ENCODE measurements around the gene ADAT3. TPM values are rescaled to one million over a fixed set of nuclear protein-coding genes. Genes with fewer than 3 reads are reported as not detected.
A peak's percentile ranks its signal among the peaks of the same experiment; 100 is the strongest.

ADAT3 gene
- total RNA-seq, 1 donor from 2014 or later = 0.79 TPM

GRCh38 chr19:1921825-1922224 lies 16.6 kb downstream of the ADAT3 start:
- Histone ChIP-seq H3K4me3 (ENCODE audit: low read depth, low read length) (no peak overlapping the region), H3K36me3 (ENCODE audit: control insufficient read depth, insufficient read depth, low read length) (peaks cover 25% of the 10 kb centered on the region), H3K27me3 (ENCODE audit: control insufficient read depth, insufficient read depth, low read length) (no peaks in the 10 kb centered on the region)
- FAIRE-seq (no peak), DNase-seq (ENCODE audit: low read depth) (no peak)
- no peak for TF ChIP-seq CTCF (IDR thresholded peaks at IDR 0.05; ENCODE audit: insufficient read depth, low read length, severe bottlenecking)

GRCh38 chr19:1922803-1923202 lies 17.6 kb downstream of the ADAT3 start:
- Histone ChIP-seq H3K27me3 (ENCODE audit: control insufficient read depth, insufficient read depth, low read length) (no peaks in the 10 kb centered on the region), H3K4me3 (ENCODE audit: low read depth, low read length) (no peak overlapping the region), H3K36me3 (ENCODE audit: control insufficient read depth, insufficient read depth, low read length) (peaks cover 24% of the 10 kb centered on the region)
- FAIRE-seq (peak; percentile 91), DNase-seq (ENCODE audit: low read depth) (no peak)
- TF ChIP-seq CTCF (IDR thresholded peaks at IDR 0.05; ENCODE audit: insufficient read depth, low read length, severe bottlenecking) = no peak

GRCh38 chr19:1923319-1923718 lies 18.1 kb downstream of the ADAT3 start:
- Histone ChIP-seq H3K4me3 (ENCODE audit: low read depth, low read length) (no peak overlapping the region), H3K36me3 (ENCODE audit: control insufficient read depth, insufficient read depth, low read length) (peaks cover 21% of the 10 kb centered on the region), H3K27me3 (ENCODE audit: control insufficient read depth, insufficient read depth, low read length) (no peaks in the 10 kb centered on the region)
- no peak for FAIRE-seq
- DNase-seq (ENCODE audit: low read depth) = no peak
- no peak for TF ChIP-seq CTCF (IDR thresholded peaks at IDR 0.05; ENCODE audit: insufficient read depth, low read length, severe bottlenecking)

- Histone ChIP-seq H3K36me3 (ENCODE audit: control insufficient read depth, insufficient read depth, low read length) (peaks cover 21% of the 10 kb centered on the region), H3K27me3 (ENCODE audit: control insufficient read depth, insufficient read depth, low read length) (no peaks in the 10 kb centered on the region), H3K4me3 (ENCODE audit: low read depth, low read length) (no peak overlapping the region)
- DNase-seq (ENCODE audit: low read depth) (no peak), FAIRE-seq (no peak)
- no peak for TF ChIP-seq CTCF (IDR thresholded peaks at IDR 0.05; ENCODE audit: insufficient read depth, low read length, severe bottlenecking)
These were observed 19.2 kb downstream of the ADAT3 start for GRCh38 chr19:1924320-1924961.

- no peak for TF ChIP-seq CTCF (IDR thresholded peaks at IDR 0.05; ENCODE audit: insufficient read depth, low read length, severe bottlenecking)
- FAIRE-seq (no peak), DNase-seq (ENCODE audit: low read depth) (no peak)
- Histone ChIP-seq H3K27me3 (ENCODE audit: control insufficient read depth, insufficient read depth, low read length) (no peaks in the 10 kb centered on the region), H3K4me3 (ENCODE audit: low read depth, low read length) (no peak overlapping the region), H3K36me3 (ENCODE audit: control insufficient read depth, insufficient read depth, low read length) (peaks cover 17% of the 10 kb centered on the region)
These were observed 20.3 kb downstream of the ADAT3 start for GRCh38 chr19:1925544-1925943.
